Lower lobe of right lung (tissue), 2 donors: ENCODE data around the gene STEAP1B. TPM values are rescaled to one million over a fixed set of nuclear protein-coding genes. Genes with fewer than 3 reads are reported as not detected.
"Not testable (repeated sequence)": the region's sequence is repeated elsewhere in the genome, so short reads cannot be mapped to it uniquely, and the experiment has no call there.

Source experiments
- ATAC-seq, 2 donors: fragments of 200-7000 bp; cut with Tn5 transposase; one replicate each; pipeline ENCODE4 v1.9.1; 2020 to 2022; ENCODE audit warnings: mild to moderate bottlenecking in 2 of 2, moderate library complexity in 2 of 2
- DNase-seq: peaks from one replicate; pipeline ENCODE4 v3.0.0-alpha.2; 2020
- H3K27ac ChIP-seq: fragments of 200-600 bp; one replicate; pipeline ENCODE4 v1.8.0; 2022
- H3K27me3 ChIP-seq: fragments of 200-600 bp; one replicate; pipeline ENCODE4 v1.8.0; 2022; ENCODE audit warnings: low read depth
- H3K36me3 ChIP-seq: fragments of 200-600 bp; one replicate; pipeline ENCODE4 v1.8.0; 2022; ENCODE audit warnings: mild to moderate bottlenecking
- H3K4me1 ChIP-seq: fragments of 200-600 bp; one replicate; pipeline ENCODE4 v1.8.0; 2022
- H3K4me3 ChIP-seq: fragments of 200-600 bp; one replicate; pipeline ENCODE4 v1.8.0; 2022; ENCODE audit warnings: mild to moderate bottlenecking
- H3K9me3 ChIP-seq: fragments of 200-600 bp; one replicate; pipeline ENCODE4 v1.8.0; 2022
- CTCF ChIP-seq: fragments of 200-600 bp; IDR thresholded peaks from one replicate; pipeline ENCODE4 v1.8.0; 2022; ENCODE audit warnings: antibody characterized with exemption, mild to moderate bottlenecking
- intact Hi-C: fragments of 100-400 bp; cut with DNase I; formaldehyde crosslinking; loops from one replicate; pipeline ENCODE4 v1.11.0; 2022
- total RNA-seq: library from RNA; stranded (reverse); fragmentation: NEBNext Ultra II Directional; extraction: Animal tissue kit (Norgen Biotek cat#: 25700); gene quantifications from one replicate; pipeline ENCODE4 v1.2.1, GENCODE V29; 2021
- donor health status: DM: no; HTN: yes; CAD: no; lungs with severe emphysema.

The STEAP1B gene
- total RNA-seq, 1 donor from 2014 or later, result 1.5 TPM

GRCh38 chr7:22442882-22443369, 57.1 kb downstream of the STEAP1B start:
- Histone ChIP-seq H3K4me3 (no peak overlapping the region), H3K27ac (no peak overlapping the region), H3K36me3 (no peaks in the 10 kb centered on the region), H3K4me1 (peaks cover 54% of the 10 kb centered on the region), H3K9me3 (no peaks in the 10 kb centered on the region), H3K27me3 (no peaks in the 10 kb centered on the region)
- intact Hi-C loops, result no loop called here
- no peak for TF ChIP-seq CTCF
- no peak for ATAC-seq
- DNase-seq, result no peak

DNA sequence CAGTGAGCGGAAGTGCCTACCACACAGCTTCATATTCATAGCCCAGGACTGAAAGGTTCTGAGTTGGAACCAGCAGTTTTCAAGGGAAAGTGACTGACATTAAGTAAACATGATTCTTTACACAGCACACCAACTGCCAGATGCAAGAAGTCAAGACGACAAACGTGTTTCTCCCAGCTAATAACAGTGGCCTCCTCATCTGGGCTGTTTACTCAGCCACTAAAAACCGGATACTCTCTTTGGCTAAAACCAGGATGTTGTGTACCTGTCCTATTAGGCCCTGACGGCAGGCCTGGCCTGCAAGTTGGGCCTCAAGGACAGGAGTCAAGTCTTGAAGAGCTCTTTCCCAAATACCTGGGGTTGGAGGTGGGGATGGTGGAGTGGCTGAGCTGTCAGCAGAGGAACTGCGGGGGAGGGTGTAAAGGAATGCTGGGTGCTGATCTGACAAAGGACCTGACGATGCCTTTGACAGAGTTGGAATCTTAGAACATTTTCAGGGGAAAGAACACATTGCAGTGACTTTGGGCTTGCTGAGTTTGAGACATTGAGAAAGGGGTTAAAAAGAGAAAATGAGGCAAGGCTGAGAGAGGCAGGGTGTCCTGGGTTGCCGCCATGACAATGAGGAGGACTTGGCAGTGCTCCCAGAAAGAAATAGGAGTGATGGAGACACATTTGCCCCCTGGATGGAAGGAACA, 57.7 kb downstream of the STEAP1B start:
- H3K27ac ChIP-seq, result no peak overlapping the region
- H3K4me3 ChIP-seq, result no peak overlapping the region
- no peaks in the 10 kb centered on the region for H3K27me3 ChIP-seq
- peak; percentile 79 to 80 for ATAC-seq
- peak; percentile 49 for DNase-seq
- H3K4me1 ChIP-seq, result peaks cover 54% of the 10 kb centered on the region
- no peaks in the 10 kb centered on the region for H3K9me3 ChIP-seq
- no peaks in the 10 kb centered on the region for H3K36me3 ChIP-seq
- intact Hi-C loops, result no loop called here
- no peak for TF ChIP-seq CTCF

GRCh38 chr7:22441157-22441556, 58.8 kb downstream of the STEAP1B start:
- no peak overlapping the region for H3K4me3 ChIP-seq
- TF ChIP-seq CTCF, result no peak
- no peak overlapping the region for H3K27ac ChIP-seq
- no peaks in the 10 kb centered on the region for H3K9me3 ChIP-seq
- H3K27me3 ChIP-seq, result no peaks in the 10 kb centered on the region
- intact Hi-C loops, result no loop called here
- no peaks in the 10 kb centered on the region for H3K36me3 ChIP-seq
- H3K4me1 ChIP-seq, result peaks cover 52% of the 10 kb centered on the region
- DNase-seq (no peak), ATAC-seq (no peak)

GRCh38 chr7:22438994-22439393, 61.0 kb downstream of the STEAP1B start:
- Histone ChIP-seq H3K4me3 (no peak overlapping the region), H3K9me3 (no peaks in the 10 kb centered on the region), H3K27me3 (no peaks in the 10 kb centered on the region), H3K27ac (no peak overlapping the region), H3K4me1 (peaks cover 30% of the 10 kb centered on the region), H3K36me3 (no peaks in the 10 kb centered on the region)
- no peak for TF ChIP-seq CTCF
- ATAC-seq (no peak), DNase-seq (no peak)
- intact Hi-C loops, result no loop called here

- H3K4me3 ChIP-seq, H3K27ac ChIP-seq, intact Hi-C loops, DNase-seq, H3K36me3 ChIP-seq, H3K4me1 ChIP-seq, H3K9me3 ChIP-seq, ATAC-seq, H3K27me3 ChIP-seq: not testable (repeated sequence)
Measured at GRCh38 chr7:22436552-22436951, 63.4 kb downstream of the STEAP1B start.

DNA sequence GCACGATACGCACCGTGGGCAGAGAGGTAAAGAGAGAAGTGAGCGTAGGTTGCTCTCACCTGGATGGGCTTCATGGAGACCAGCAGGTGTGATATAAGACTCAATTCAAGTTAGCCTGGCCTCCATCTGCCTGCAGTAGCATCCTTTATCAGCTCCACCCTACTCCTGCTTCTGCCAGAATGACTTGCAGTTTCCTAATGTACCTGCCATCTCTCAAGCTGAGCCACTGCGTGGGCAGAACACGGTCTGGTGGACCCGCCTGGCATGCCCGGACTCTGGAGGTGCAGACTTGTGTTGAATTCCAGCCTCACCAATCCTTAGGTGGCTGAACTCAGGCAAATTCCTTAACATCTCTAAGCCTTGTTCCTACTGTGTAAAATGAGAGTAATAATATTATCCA, 64.3 kb downstream of the STEAP1B start:
- intact Hi-C loops, result no loop called here
- H3K4me1 ChIP-seq, result no peaks in the 10 kb centered on the region
- no peak for ATAC-seq
- no peak for TF ChIP-seq CTCF
- no peak overlapping the region for H3K4me3 ChIP-seq
- no peaks in the 10 kb centered on the region for H3K27me3 ChIP-seq
- H3K36me3 ChIP-seq, result no peaks in the 10 kb centered on the region
- no peak for DNase-seq
- no peak overlapping the region for H3K27ac ChIP-seq
- H3K9me3 ChIP-seq, result no peaks in the 10 kb centered on the region
